SK-N-MC (cell line): ENCODE results near the gene MTUS2.

ENCODE experiments used
- EZH2 ChIP-seq: fragments of 200-600 bp; sonication (generic); IDR thresholded peaks from one replicate; pipeline ENCODE4 v1.6.1; 2017; ENCODE audit warnings: antibody characterized with exemption
- POLR2AphosphoS5 ChIP-seq: IDR thresholded peaks from 2 replicates; pipeline ENCODE4 v1.6.1; 2012; ENCODE audit warnings: mild to moderate bottlenecking, low read depth, low read length, borderline replicate concordance

GRCh38 chr13:29435125-29435911 is 615.2 kb downstream of the MTUS2 start:
- no peak for TF ChIP-seq POLR2AphosphoS5
- TF ChIP-seq EZH2 = no peak
